SK-N-SH (cell line): ENCODE results near the gene TRMU. TPM values are rescaled to one million over a fixed set of nuclear protein-coding genes. Genes with fewer than 3 reads are reported as not detected.
A peak's percentile ranks its signal among the peaks of the same experiment; 100 is the strongest.

Experiments
- CTCF ChIA-PET: fragments of 300-600, 350-600 bp; formaldehyde crosslinking; extraction: SDS; loops from one replicate; lab custom pipeline; 2021; lab: Yijun Ruan, JAX
- POLR2A ChIA-PET: fragments of 350-600 bp; sonication (Branson Sonifier 250); formaldehyde crosslinking; extraction: SDS; loops from one replicate; lab custom pipeline; 2020; ENCODE audit warnings: antibody characterized with exemption, inconsistent platforms; lab: Yijun Ruan, JAX
- DNase-seq: peaks from one replicate; pipeline ENCODE4 v3.0.0; 2012
- H2AFZ ChIP-seq: fragments of 200-600 bp; sonication (generic); 2 replicates; pipeline ENCODE4 v1.8.1; 2016; ENCODE audit warnings: antibody characterized with exemption, mild to moderate bottlenecking, low read depth
- H3F3A ChIP-seq: fragments of 200-600 bp; sonication (generic); replicated peaks from 2 replicates; pipeline ENCODE3; 2016; ENCODE audit warnings: antibody characterized with exemption, mild to moderate bottlenecking; ENCODE audit not compliant: insufficient read depth
- H3K27ac ChIP-seq, 2 experiments: fragments of 200-500 bp in 1 of 2; fragments of 200-600 bp in 1 of 2; sonication (Bioruptor generic) in 1 of 2; sonication (generic), shearing (Covaris generic) in 1 of 2; 2 replicates each; pipeline versions ENCODE4 v1.5.1 to v1.6.1; 2014 to 2016; ENCODE audit warnings: low read depth in 2 of 2, inconsistent platforms in 1 of 2, low read length in 1 of 2, mild to moderate bottlenecking in 1 of 2, mixed read lengths in 1 of 2
- H3K27me3 ChIP-seq: fragments of 200-600 bp; sonication (generic), shearing (Covaris generic); 2 replicates; pipeline ENCODE4 v1.6.1; 2016; ENCODE audit warnings: mixed run types; ENCODE audit not compliant: insufficient read depth
- H3K36me3 ChIP-seq, 2 experiments: fragments of 200-500 bp in 1 of 2; fragments of 200-600 bp in 1 of 2; sonication (Bioruptor generic) in 1 of 2; sonication (generic) in 1 of 2; replicated peaks in 1 of 2; 2 replicates each; pipeline versions ENCODE3 to v1.5.1; 2014 to 2016; ENCODE audit warnings: low read length in 1 of 2, mild to moderate bottlenecking in 1 of 2; ENCODE audit not compliant: insufficient read depth in 2 of 2, control insufficient read depth in 1 of 2
- H3K4me1 ChIP-seq, 2 experiments: fragments of 200-500 bp in 1 of 2; fragments of 200-600 bp in 1 of 2; sonication (Bioruptor generic) in 1 of 2; sonication (generic), shearing (Covaris generic) in 1 of 2; 2 replicates each; pipeline versions ENCODE4 v1.5.1 to v1.6.1; 2014 to 2016; ENCODE audit warnings: low read depth in 1 of 2, low read length in 1 of 2, mixed run types in 1 of 2; ENCODE audit not compliant: insufficient read depth in 2 of 2, control insufficient read depth in 1 of 2
- H3K4me2 ChIP-seq: fragments of 200-600 bp; sonication (generic), shearing (Covaris generic); 2 replicates; pipeline ENCODE4 v1.6.1; 2017; ENCODE audit warnings: mixed run types
- H3K4me3 ChIP-seq, 2 experiments: fragments of 200-500 bp in 1 of 2; fragments of 200-600 bp in 1 of 2; sonication (Bioruptor generic) in 1 of 2; sonication (generic), shearing (Covaris generic) in 1 of 2; 2 replicates each; pipeline versions ENCODE4 v1.5.1 to v1.8.1; 2014 to 2016; ENCODE audit warnings: low read depth in 2 of 2, inconsistent platforms in 1 of 2, low read length in 1 of 2, mild to moderate bottlenecking in 1 of 2, mixed read lengths in 1 of 2, moderate library complexity in 1 of 2
- H3K79me2 ChIP-seq: fragments of 200-600 bp; sonication (generic); 2 replicates; pipeline ENCODE4 v1.8.1; 2017; ENCODE audit warnings: mild to moderate bottlenecking; ENCODE audit not compliant: insufficient read depth
- H3K9ac ChIP-seq: fragments of 200-600 bp; sonication (generic); 2 replicates; pipeline ENCODE4 v1.6.1; 2017; ENCODE audit warnings: mixed run types
- H3K9me2 ChIP-seq: fragments of 200-600 bp; sonication (generic); 2 replicates; pipeline ENCODE4 v1.6.1; 2017; ENCODE audit warnings: mixed run types
- H3K9me3 ChIP-seq: fragments of 200-600 bp; sonication (generic); 2 replicates; pipeline ENCODE4 v1.6.1; 2017; ENCODE audit warnings: mixed run types, mild to moderate bottlenecking, moderate library complexity
- H4K20me1 ChIP-seq: fragments of 200-600 bp; sonication (generic); 2 replicates; pipeline ENCODE4 v1.6.1; 2017; ENCODE audit warnings: mild to moderate bottlenecking, mixed run types; ENCODE audit not compliant: insufficient read depth
- CHD2 ChIP-seq: fragments of 150-350 bp; IDR thresholded peaks from 2 replicates; pipeline ENCODE4 v1.6.1; 2018; ENCODE audit warnings: low read length; ENCODE audit not compliant: partially characterized antibody
- CTCF ChIP-seq: fragments of 200-600 bp; sonication (generic); IDR thresholded peaks from 2 replicates; pipeline ENCODE4 v1.6.1; 2017; ENCODE audit warnings: antibody characterized with exemption, mild to moderate bottlenecking, moderate library complexity
- EZH2phosphoT487 ChIP-seq: fragments of 200-600 bp; sonication (generic); IDR thresholded peaks from 2 replicates; pipeline ENCODE4 v1.6.1; 2017; ENCODE audit warnings: low read depth, mixed run types, mild to moderate bottlenecking, antibody characterized with exemption, moderate library complexity, borderline replicate concordance
- FOXM1 ChIP-seq: IDR thresholded peaks from 2 replicates; pipeline ENCODE4 v1.4.0; 2012; ENCODE audit warnings: low read depth, mild to moderate bottlenecking
- IRF3 ChIP-seq: fragments of 150-350 bp; IDR thresholded peaks from 2 replicates; pipeline ENCODE4 v1.6.1; 2016; ENCODE audit warnings: mild to moderate bottlenecking, low read depth, low read length
- JUND ChIP-seq: IDR thresholded peaks from 2 replicates; pipeline ENCODE4 v1.4.0; 2012
- MAX ChIP-seq: IDR thresholded peaks from 2 replicates; pipeline ENCODE4 v1.4.0; 2012; ENCODE audit warnings: low read depth
- MXI1 ChIP-seq: IDR thresholded peaks from 2 replicates; pipeline ENCODE4 v1.6.1; 2012; ENCODE audit warnings: mild to moderate bottlenecking, low read depth, low read length, improper control_type of control experiment
- NRF1 ChIP-seq: IDR thresholded peaks from 2 replicates; pipeline ENCODE4 v1.6.1; 2012; ENCODE audit warnings: low read depth, mild to moderate bottlenecking, low read length
- RAD21 ChIP-seq: IDR thresholded peaks from 2 replicates; pipeline ENCODE4 v1.6.1; 2012; ENCODE audit warnings: mild to moderate bottlenecking, low read length
- RCOR1 ChIP-seq: fragments of 150-350 bp; IDR thresholded peaks from 2 replicates; pipeline ENCODE4 v1.6.1; 2017; ENCODE audit warnings: antibody characterized with exemption, low read length
- RFX5 ChIP-seq: IDR thresholded peaks from 2 replicates; pipeline ENCODE4 v1.6.1; 2012; ENCODE audit warnings: mild to moderate bottlenecking, improper control_type of control experiment, low read length
- SMC3 ChIP-seq: IDR thresholded peaks from 2 replicates; pipeline ENCODE4 v1.6.1; 2012; ENCODE audit warnings: low read depth, low read length, improper control_type of control experiment
- TAF1 ChIP-seq: IDR thresholded peaks from 2 replicates; pipeline ENCODE4 v1.6.1; 2012; ENCODE audit warnings: low read depth, mild to moderate bottlenecking, low read length, moderate library complexity, borderline replicate concordance
- WGBS: methylation state at CpG from one replicate; pipeline ENCODE4 v1.1.6; 2017; ENCODE audit warnings: low lambda C conversion rate; 5-methylcytosine and 5-hydroxymethylcytosine counted together
- polyA plus RNA-seq, 3 experiments: library from polyadenylated mRNA; depleted of rRNA; stranded (reverse); fragments of >200 nt; gene quantifications; 2 replicates each; pipeline ENCODE4 v1.2.3, GENCODE V29; 2012

TRMU gene
- polyA plus RNA-seq, 1 of the 3 experiments (the other 2 are of a cell fraction): 47.1 TPM

- Histone ChIP-seq H3K79me2 (no peaks in the 10 kb centered on the region), H3K4me1 (no peaks in the 10 kb centered on the region), H3K9ac (no peak overlapping the region), H3K27me3 (no peaks in the 10 kb centered on the region), H3K27ac (no peak overlapping the region), H3K4me3 (no peak overlapping the region), H3K4me2 (no peak overlapping the region), H3K36me3 (peaks cover 0 to 5% of the 10 kb centered on the region in 2 experiments), H3K9me3 (no peaks in the 10 kb centered on the region; the same call in 1 of the 2 replicates), H3K9me2 (no peaks in the 10 kb centered on the region), H3F3A (no peaks in the 10 kb centered on the region), H2AFZ (no peak overlapping the region), H4K20me1 (no peaks in the 10 kb centered on the region)
- DNase-seq: no peak
- TF ChIP-seq CTCF: no peak
- WGBS: 88% methylated on average over 19 of the region's 19 CpGs
- POLR2A ChIA-PET: no interaction called here
- CTCF ChIA-PET: interaction anchor here (3.0 to 3.4 kb wide), 2 partner anchors 13 to 162 kb away, joined by 12 read pairs; no protein-coding TSS in a partner anchor
These were observed 44.6 kb downstream of the TRMU start for GRCh38 chr22:46380069-46380468.

- Histone ChIP-seq H3K4me3 (no peak overlapping the region), H3K9ac (no peak overlapping the region), H3K4me1 (no peaks in the 10 kb centered on the region), H3F3A (no peaks in the 10 kb centered on the region), H3K27me3 (no peaks in the 10 kb centered on the region), H2AFZ (no peak overlapping the region), H3K9me3 (no peaks in the 10 kb centered on the region; the same call in 1 of the 2 replicates), H3K4me2 (no peak overlapping the region), H3K36me3 (peaks cover 0 to 5% of the 10 kb centered on the region in 2 experiments), H3K27ac (no peak overlapping the region), H3K9me2 (no peaks in the 10 kb centered on the region), H4K20me1 (no peaks in the 10 kb centered on the region), H3K79me2 (no peaks in the 10 kb centered on the region)
- DNase-seq: no peak
- 90% methylated on average over 8 of the region's 17 CpGs for WGBS
- ChIA-PET CTCF (interaction anchor here (1.2 to 3.0 kb wide), 3 partner anchors 13 to 162 kb away, joined by 4 to 12 read pairs (median 4); no protein-coding TSS in a partner anchor), POLR2A (no interaction called here)
- TF ChIP-seq SMC3 (no peak), RCOR1 (no peak), NRF1 (no peak), TAF1 (no peak), MXI1 (no peak), RFX5 (no peak), CHD2 (no peak), JUND (no peak), RAD21 (no peak), FOXM1 (no peak)
These were observed 45.1 kb downstream of the TRMU start for GRCh38 chr22:46380581-46380980.

- H3K9ac ChIP-seq: no peak overlapping the region
- H3K4me1 ChIP-seq: no peaks in the 10 kb centered on the region
- no peaks in the 10 kb centered on the region for H4K20me1 ChIP-seq
- H3K9me2 ChIP-seq: no peaks in the 10 kb centered on the region
- H3K9me3 ChIP-seq: no peaks in the 10 kb centered on the region
- H3K4me2 ChIP-seq: no peak overlapping the region
- CTCF ChIA-PET: interaction anchor here (1.2 to 3.0 kb wide), 3 partner anchors 13 to 161 kb away, joined by 4 to 12 read pairs (median 4); no protein-coding TSS in a partner anchor
- POLR2A ChIA-PET: no interaction called here
- H3K27ac ChIP-seq: no peak overlapping the region
- no peaks in the 10 kb centered on the region for H3F3A ChIP-seq
- no peak overlapping the region for H3K4me3 ChIP-seq
- H2AFZ ChIP-seq: no peak overlapping the region
- WGBS: 30% methylated on average over 5 of the region's 5 CpGs
- H3K79me2 ChIP-seq: no peaks in the 10 kb centered on the region
- TF ChIP-seq MAX (peak; percentile 44; the same call in 1 of the 2 replicates), IRF3 (no peak), EZH2phosphoT487 (no peak), RCOR1 (no peak)
- TF ChIP-seq, all 33 proteins: peak for 1
- Histone ChIP-seq H3K36me3 (peaks cover 0 to 2% of the 10 kb centered on the region in 2 experiments), H3K27me3 (no peaks in the 10 kb centered on the region)
- no peak for DNase-seq
These were observed 45.6 kb downstream of the TRMU start for GRCh38 chr22:46381142-46381541.
